Neural cell (in vitro differentiated cells): ENCODE measurements around the gene DPYD.

Source experiments
- CTCF ChIP-seq: fragments of 450-650 bp; IDR thresholded peaks from 2 replicates; pipeline ENCODE4 v1.5.1; 2014; ENCODE audit warnings: antibody characterized with exemption, mild to moderate bottlenecking, moderate library complexity; ENCODE audit not compliant: poor library complexity, severe bottlenecking
- EP300 ChIP-seq: fragments of 450-650 bp; conservative IDR thresholded peaks from 2 replicates; pipeline ENCODE4 v1.6.1; 2014; ENCODE audit warnings: antibody characterized with exemption, mild to moderate bottlenecking, moderate library complexity; ENCODE audit not compliant: poor library complexity, severe bottlenecking
- EZH2 ChIP-seq: fragments of 200-600, 300-800 bp; shearing (Covaris generic), sonication (generic); IDR thresholded peaks from 2 replicates; pipeline ENCODE4 v1.6.1; 2014; ENCODE audit warnings: antibody characterized with exemption, low read length, borderline replicate concordance, mild to moderate bottlenecking; ENCODE audit not compliant: insufficient read depth, poor library complexity, severe bottlenecking
- MXI1 ChIP-seq: fragments of 450-650 bp; conservative IDR thresholded peaks from 2 replicates; pipeline ENCODE4 v1.6.1; 2014; ENCODE audit warnings: antibody characterized with exemption, mild to moderate bottlenecking; ENCODE audit not compliant: poor library complexity, severe bottlenecking
- POLR2AphosphoS5 ChIP-seq: IDR thresholded peaks from 2 replicates; pipeline ENCODE4 v1.6.1; 2012
- RAD21 ChIP-seq: fragments of 450-650 bp; conservative IDR thresholded peaks from 2 replicates; pipeline ENCODE4 v1.6.1; 2014; ENCODE audit warnings: antibody characterized with exemption, mild to moderate bottlenecking, moderate library complexity
- SMC3 ChIP-seq: fragments of 450-650 bp; conservative IDR thresholded peaks from 2 replicates; pipeline ENCODE4 v1.6.1; 2014; ENCODE audit warnings: antibody characterized with exemption, mild to moderate bottlenecking, moderate library complexity; ENCODE audit not compliant: poor library complexity
- TAF1 ChIP-seq: IDR thresholded peaks from 2 replicates; pipeline ENCODE4 v1.6.1; 2012; ENCODE audit warnings: low read depth
- TF ChIP-seq, protein P1 (sequence below): IDR thresholded peaks from 2 replicates; pipeline ENCODE4 v1.6.1; 2012; ENCODE audit warnings: borderline replicate concordance

GRCh38 chr1:97159342-97159741, 761.5 kb downstream of the DPYD start:
- TF ChIP-seq CTCF (no peak), EZH2 (no peak), EP300 (no peak), SMC3 (no peak), POLR2AphosphoS5 (no peak), TAF1 (no peak), MXI1 (no peak), RAD21 (no peak)
- TF ChIP-seq, protein P1, sequence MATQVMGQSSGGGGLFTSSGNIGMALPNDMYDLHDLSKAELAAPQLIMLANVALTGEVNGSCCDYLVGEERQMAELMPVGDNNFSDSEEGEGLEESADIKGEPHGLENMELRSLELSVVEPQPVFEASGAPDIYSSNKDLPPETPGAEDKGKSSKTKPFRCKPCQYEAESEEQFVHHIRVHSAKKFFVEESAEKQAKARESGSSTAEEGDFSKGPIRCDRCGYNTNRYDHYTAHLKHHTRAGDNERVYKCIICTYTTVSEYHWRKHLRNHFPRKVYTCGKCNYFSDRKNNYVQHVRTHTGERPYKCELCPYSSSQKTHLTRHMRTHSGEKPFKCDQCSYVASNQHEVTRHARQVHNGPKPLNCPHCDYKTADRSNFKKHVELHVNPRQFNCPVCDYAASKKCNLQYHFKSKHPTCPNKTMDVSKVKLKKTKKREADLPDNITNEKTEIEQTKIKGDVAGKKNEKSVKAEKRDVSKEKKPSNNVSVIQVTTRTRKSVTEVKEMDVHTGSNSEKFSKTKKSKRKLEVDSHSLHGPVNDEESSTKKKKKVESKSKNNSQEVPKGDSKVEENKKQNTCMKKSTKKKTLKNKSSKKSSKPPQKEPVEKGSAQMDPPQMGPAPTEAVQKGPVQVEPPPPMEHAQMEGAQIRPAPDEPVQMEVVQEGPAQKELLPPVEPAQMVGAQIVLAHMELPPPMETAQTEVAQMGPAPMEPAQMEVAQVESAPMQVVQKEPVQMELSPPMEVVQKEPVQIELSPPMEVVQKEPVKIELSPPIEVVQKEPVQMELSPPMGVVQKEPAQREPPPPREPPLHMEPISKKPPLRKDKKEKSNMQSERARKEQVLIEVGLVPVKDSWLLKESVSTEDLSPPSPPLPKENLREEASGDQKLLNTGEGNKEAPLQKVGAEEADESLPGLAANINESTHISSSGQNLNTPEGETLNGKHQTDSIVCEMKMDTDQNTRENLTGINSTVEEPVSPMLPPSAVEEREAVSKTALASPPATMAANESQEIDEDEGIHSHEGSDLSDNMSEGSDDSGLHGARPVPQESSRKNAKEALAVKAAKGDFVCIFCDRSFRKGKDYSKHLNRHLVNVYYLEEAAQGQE = no peak
